Right lobe of liver (tissue), 6 donors: Measurements from ENCODE around the gene MGA. TPM values are rescaled to one million over a fixed set of nuclear protein-coding genes. Genes with fewer than 3 reads are reported as not detected.

ENCODE experiments used
- ATAC-seq, 4 donors: fragments of 200-7000 bp; cut with Tn5 transposase; one replicate each; pipeline ENCODE4 v1.9.1; 2020; ENCODE audit warnings: mild to moderate bottlenecking in 4 of 4, moderate library complexity in 4 of 4
- DNase-seq, 3 donors: peaks; one replicate each; pipeline ENCODE4 v3.0.0-alpha.2; 2020
- H3K27ac ChIP-seq, 3 donors: fragments of 200-600 bp; one replicate each; pipeline ENCODE4 v1.8.0; 2022
- H3K27me3 ChIP-seq, 2 donors: fragments of 200-600 bp; one replicate each; pipeline ENCODE4 v1.8.0; 2022
- H3K36me3 ChIP-seq, 4 donors: fragments of 200-600 bp; sonication (generic) in 1 of 4; one replicate each; pipeline versions ENCODE4 v1.5.1 to v1.8.0; 2017 to 2022; ENCODE audit warnings: control low read depth in 1 of 4
- H3K4me1 ChIP-seq, 4 donors: fragments of 200-600 bp; sonication (generic) in 1 of 4; one replicate each; pipeline versions ENCODE4 v1.5.1 to v1.8.0; 2017 to 2022; ENCODE audit warnings: control low read depth in 1 of 4
- H3K4me3 ChIP-seq, 3 donors: fragments of 200-600 bp; one replicate each; pipeline ENCODE4 v1.8.0; 2022
- H3K9me3 ChIP-seq, 4 donors: fragments of 200-600 bp; sonication (generic) in 1 of 4; one replicate each; pipeline versions ENCODE4 v1.5.1 to v1.8.0; 2017 to 2022; ENCODE audit warnings: control low read depth in 1 of 4
- POLR2A ChIP-seq: fragments of 450-650 bp; IDR thresholded peaks from one replicate; pipeline ENCODE4 v1.6.1; 2017; ENCODE audit warnings: antibody characterized with exemption, mild to moderate bottlenecking
- WGBS: methylation state at CpG from one replicate; pipeline ENCODE4 v1.1.6; 2018; ENCODE audit warnings: low coverage, low lambda C conversion rate; ENCODE audit not compliant: insufficient coverage; ENCODE audit errors: missing lambda C conversion rate; 5-methylcytosine and 5-hydroxymethylcytosine counted together
- intact Hi-C, 2 donors: fragments of 100-400 bp; cut with DNase I; formaldehyde crosslinking; loops; one replicate each; pipeline versions ENCODE4 v1.11.2 to v1.14.1; 2022
- total RNA-seq, 6 experiments: library from RNA; depleted of rRNA in 2 of 6; stranded (reverse); fragments of >200 nt in 2 of 6; fragmentation: NEBNext Ultra II Directional in 3 of 6; extraction: Animal tissue kit (Norgen Biotek cat#: 25700) in 3 of 6; gene quantifications; one replicate each; pipeline versions ENCODE4 v1.1.0 to v1.2.4, GENCODE V29; 2016 to 2023
- TF ChIP-seq, protein P1 (sequence below), 4 donors: fragments of 200-600 bp in 3 of 4; fragments of 450-650 bp in 1 of 4; IDR thresholded peaks; one replicate each; pipeline versions ENCODE4 v1.5.1 to v1.8.0; 2016 to 2022; ENCODE audit warnings: antibody characterized with exemption in 4 of 4, mild to moderate bottlenecking in 2 of 4
- donor health status: DM: no; HTN: yes; CAD: no.
- donor health status: DM: no; HTN: no; CAD: no.
- donor health status: DM: no; HTN: no; CAD: no.
- donor health status: DM: no; HTN: yes; CAD: no.
- donor health status: DM: no; HTN: yes; CAD: no.

The MGA gene
- total RNA-seq, 6 experiments from 2014 or later, result 10.9 to 17.2 (median 12.1) TPM

DNA sequence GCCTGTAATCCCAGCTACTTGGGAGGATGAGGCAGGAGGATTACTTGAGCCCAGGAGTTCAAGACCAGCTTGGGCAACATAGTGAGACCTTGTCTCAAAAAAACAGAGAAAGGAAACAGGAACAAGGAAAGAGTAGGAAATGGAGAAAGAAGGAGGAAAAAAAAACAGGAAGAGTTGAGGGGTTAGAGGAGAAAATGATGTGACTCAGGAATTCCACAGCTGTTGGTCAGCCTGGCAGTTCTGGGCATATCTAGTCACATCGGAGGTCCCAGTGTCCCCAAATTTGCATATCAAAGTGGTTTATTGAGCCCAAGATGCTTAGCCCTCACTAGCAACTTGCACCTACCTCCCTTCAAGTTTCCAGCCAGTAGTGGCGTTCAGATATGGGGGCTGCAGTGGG, 148.9 kb downstream of the MGA start:
- ATAC-seq, result no peak
- H3K27me3 ChIP-seq, result no peaks in the 10 kb centered on the region
- peaks cover 0 to 6% (median 0%) of the 10 kb centered on the region in 4 donors for H3K36me3 ChIP-seq
- TF ChIP-seq, protein P1, sequence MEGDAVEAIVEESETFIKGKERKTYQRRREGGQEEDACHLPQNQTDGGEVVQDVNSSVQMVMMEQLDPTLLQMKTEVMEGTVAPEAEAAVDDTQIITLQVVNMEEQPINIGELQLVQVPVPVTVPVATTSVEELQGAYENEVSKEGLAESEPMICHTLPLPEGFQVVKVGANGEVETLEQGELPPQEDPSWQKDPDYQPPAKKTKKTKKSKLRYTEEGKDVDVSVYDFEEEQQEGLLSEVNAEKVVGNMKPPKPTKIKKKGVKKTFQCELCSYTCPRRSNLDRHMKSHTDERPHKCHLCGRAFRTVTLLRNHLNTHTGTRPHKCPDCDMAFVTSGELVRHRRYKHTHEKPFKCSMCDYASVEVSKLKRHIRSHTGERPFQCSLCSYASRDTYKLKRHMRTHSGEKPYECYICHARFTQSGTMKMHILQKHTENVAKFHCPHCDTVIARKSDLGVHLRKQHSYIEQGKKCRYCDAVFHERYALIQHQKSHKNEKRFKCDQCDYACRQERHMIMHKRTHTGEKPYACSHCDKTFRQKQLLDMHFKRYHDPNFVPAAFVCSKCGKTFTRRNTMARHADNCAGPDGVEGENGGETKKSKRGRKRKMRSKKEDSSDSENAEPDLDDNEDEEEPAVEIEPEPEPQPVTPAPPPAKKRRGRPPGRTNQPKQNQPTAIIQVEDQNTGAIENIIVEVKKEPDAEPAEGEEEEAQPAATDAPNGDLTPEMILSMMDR (IDR thresholded peaks at IDR 0.05), result no peak
- no peak for TF ChIP-seq POLR2A
- H3K4me3 ChIP-seq, result no peak overlapping the region
- no peak overlapping the region for H3K27ac ChIP-seq
- intact Hi-C loops, result loop anchor here in 1 of 2 donors (5.0 kb wide), 1 partner anchor 37 kb away; the partner anchor contains the start of gene MAPKBP1
- 67% methylated on average over 1 of the region's 2 CpGs for WGBS
- no peaks in the 10 kb centered on the region for H3K4me1 ChIP-seq
- DNase-seq, result no peak
- no peaks in the 10 kb centered on the region for H3K9me3 ChIP-seq

DNA sequence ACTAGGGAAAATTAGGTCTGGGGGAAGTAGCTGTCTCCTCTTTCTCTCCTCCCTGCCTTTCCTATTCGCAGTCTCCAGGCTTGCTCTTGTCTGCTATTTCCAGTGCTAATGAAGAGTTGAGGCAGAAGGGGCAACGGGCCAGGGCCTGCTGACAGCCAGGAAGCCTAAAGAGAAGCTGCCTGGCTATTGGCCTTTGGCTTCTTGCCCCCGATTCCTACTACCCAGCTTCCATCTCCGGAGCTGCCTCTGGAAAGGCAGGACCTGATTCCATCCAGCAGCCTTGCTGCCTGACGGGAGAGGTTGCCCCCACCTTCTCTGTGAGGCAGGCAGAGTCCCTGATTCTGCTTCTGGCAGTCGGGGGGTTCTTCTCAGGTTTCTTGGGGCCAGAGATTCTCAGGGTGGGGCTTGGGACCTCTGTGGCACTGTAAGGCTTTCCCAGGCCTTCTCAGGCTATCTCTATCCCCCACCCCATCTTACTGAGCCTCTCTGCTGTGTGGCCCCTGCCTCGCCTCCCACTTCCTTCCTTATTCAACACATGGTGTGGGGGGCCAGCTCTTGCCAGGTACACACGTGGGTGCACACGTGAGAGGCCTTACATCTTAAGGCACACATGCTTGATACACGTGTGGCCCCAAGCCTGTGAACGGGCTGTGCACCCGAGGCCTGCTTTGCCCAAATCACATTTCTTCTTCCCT, 149.5 kb downstream of the MGA start:
- ATAC-seq (no peak), DNase-seq (no peak)
- TF ChIP-seq, protein P1 (IDR thresholded peaks at IDR 0.05), result no peak
- no peak for TF ChIP-seq POLR2A
- H3K9me3 ChIP-seq, result no peaks in the 10 kb centered on the region
- H3K27me3 ChIP-seq, result no peaks in the 10 kb centered on the region
- H3K36me3 ChIP-seq, result peaks cover 0 to 6% (median 0%) of the 10 kb centered on the region in 4 donors
- no peaks in the 10 kb centered on the region for H3K4me1 ChIP-seq
- intact Hi-C loops, result loop anchor here (5.0 kb wide), 2 partner anchors 32 to 37 kb away; partner anchors contain the start of gene MAPKBP1 (in 1 of the 2)
- no peak overlapping the region for H3K4me3 ChIP-seq
- H3K27ac ChIP-seq, result no peak overlapping the region
- WGBS, result 62% methylated on average over 7 of the region's 12 CpGs

DNA sequence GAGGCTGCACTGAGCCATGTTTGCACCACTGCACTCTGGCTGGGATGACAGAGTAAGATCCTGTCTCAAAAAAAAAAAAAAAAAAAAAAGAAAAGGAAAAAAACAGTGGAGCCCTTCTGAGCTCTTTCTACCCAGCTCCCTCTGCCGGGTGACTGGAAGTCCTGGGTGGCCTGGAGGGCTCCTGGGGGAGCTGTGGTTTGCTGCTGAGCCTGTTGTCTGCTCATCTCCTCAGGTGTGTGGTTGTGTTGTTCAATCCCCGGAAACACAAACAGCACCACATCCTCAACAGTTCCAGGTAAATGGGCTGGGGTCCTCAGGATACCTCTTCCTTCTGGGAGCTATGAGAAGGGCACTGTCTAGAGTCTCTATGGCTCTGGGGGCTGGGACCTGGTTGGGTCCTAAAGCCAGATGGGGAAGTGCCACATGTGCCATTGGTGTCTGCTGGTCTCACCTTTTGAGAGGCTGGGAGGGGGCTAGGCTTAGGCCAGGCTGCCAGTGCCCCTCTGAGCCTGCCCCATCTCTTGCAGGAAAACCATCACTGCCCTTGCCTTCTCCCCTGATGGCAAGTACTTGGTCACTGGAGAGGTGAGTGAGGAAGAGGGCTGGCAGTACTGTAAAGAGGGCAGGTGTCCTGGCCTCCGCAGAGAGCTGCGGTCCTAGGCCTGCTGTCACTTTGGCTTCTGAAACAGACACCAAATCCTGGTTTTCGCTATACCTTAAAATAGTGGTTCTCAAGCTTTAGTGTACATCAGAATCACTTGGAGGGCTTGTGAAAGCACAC, 150.6 kb downstream of the MGA start:
- Histone ChIP-seq H3K4me3 (no peak overlapping the region), H3K27ac (no peak overlapping the region), H3K27me3 (no peaks in the 10 kb centered on the region), H3K36me3 (peaks cover 0 to 6% (median 1%) of the 10 kb centered on the region in 4 donors), H3K4me1 (no peaks in the 10 kb centered on the region), H3K9me3 (no peaks in the 10 kb centered on the region)
- DNase-seq (no peak), ATAC-seq (peak in 1 of 4 donors; percentile 16)
- intact Hi-C loops, result loop anchor here in 1 of 2 donors (5.0 kb wide), 1 partner anchor 34 kb away; no protein-coding TSS in a partner anchor
- WGBS, result 88% methylated on average over 4 of the region's 5 CpGs
- no peak for TF ChIP-seq POLR2A
- TF ChIP-seq, protein P1 (IDR thresholded peaks at IDR 0.05), result no peak

DNA sequence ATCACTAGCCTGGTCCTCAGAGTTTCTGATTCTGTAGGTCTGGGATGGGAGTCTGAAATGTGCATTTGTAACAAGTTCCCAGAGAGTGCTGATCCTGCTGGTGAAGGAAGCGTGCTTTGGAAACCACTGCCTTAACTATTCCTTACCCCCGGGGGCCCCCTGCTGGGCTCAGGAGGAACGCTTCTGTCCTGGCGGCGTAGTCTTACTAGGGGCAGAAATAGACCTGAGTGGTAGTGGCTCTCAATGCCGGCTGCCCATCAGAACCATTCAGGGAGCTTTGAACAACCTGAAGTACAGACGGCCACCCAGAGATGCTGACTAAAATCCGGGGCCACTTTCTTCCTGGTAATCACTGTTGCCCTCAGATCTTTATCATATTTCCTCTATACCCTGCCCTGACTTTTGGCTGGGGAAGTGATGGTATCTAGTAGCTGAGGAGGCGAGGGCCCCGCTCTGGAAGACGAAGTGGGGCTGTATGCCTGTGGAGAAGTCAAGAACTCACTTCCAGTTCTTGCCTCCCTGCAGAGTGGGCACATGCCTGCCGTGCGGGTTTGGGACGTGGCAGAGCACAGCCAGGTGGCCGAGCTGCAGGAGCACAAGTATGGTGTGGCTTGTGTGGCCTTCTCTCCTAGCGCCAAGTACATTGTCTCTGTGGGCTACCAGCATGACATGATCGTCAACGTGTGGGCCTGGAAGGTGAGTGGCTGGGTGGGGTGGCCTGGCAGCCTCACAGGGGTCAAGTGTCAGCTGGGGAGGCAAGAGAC, 151.4 kb downstream of the MGA start:
- Histone ChIP-seq H3K27ac (no peak overlapping the region), H3K4me3 (no peak overlapping the region), H3K9me3 (no peaks in the 10 kb centered on the region), H3K27me3 (no peaks in the 10 kb centered on the region), H3K4me1 (no peaks in the 10 kb centered on the region), H3K36me3 (peaks cover 0 to 6% (median 2%) of the 10 kb centered on the region in 4 donors)
- TF ChIP-seq, protein P1 (IDR thresholded peaks at IDR 0.05), result peak; percentile 84 to 90 (median 87)
- no peak for TF ChIP-seq POLR2A
- DNase-seq, result peak; percentile 83 to 86 (median 83)
- WGBS, result 16% methylated on average over 6 of the region's 18 CpGs
- peak; percentile 94 to 98 (median 97) for ATAC-seq
- intact Hi-C loops, result loop anchor here in 1 of 2 donors (5.0 kb wide), 1 partner anchor 34 kb away; no protein-coding TSS in a partner anchor
